Vagina (tissue), 2 donors: Measurements from ENCODE around the gene ABCA5. TPM values are rescaled to one million over a fixed set of nuclear protein-coding genes. Genes with fewer than 3 reads are reported as not detected.
"Not testable (repeated sequence)": the region's sequence is repeated elsewhere in the genome, so short reads cannot be mapped to it uniquely, and the experiment has no call there.

ENCODE experiments used
- DNase-seq, 2 donors: peaks; one replicate each; pipeline ENCODE4 v3.0.0-alpha.2; 2017; ENCODE audit errors: extremely low spot score in 2 of 2
- H3K27ac ChIP-seq: fragments of 200-600 bp; sonication (generic); one replicate; pipeline ENCODE4 v1.5.1; 2019
- H3K27me3 ChIP-seq: fragments of 200-600 bp; sonication (generic); one replicate; pipeline ENCODE4 v1.5.1; 2019
- H3K36me3 ChIP-seq, 2 donors: fragments of 200-600 bp; sonication (generic); one replicate each; pipeline ENCODE4 v1.5.1; 2017 to 2019
- H3K4me1 ChIP-seq: fragments of 200-600 bp; sonication (generic); one replicate; pipeline ENCODE4 v1.5.1; 2019
- H3K4me3 ChIP-seq, 2 donors: fragments of 200-600 bp; sonication (generic); 1 replicate in 1 of 2; 2 replicates in 1 of 2; pipeline ENCODE4 v1.5.1; 2016 to 2019
- H3K9me3 ChIP-seq: fragments of 200-600 bp; sonication (generic); one replicate; pipeline ENCODE4 v1.5.1; 2019
- CTCF ChIP-seq, 3 experiments: fragments of 450-650 bp in 2 of 3; fragments of 200-600 bp in 1 of 3; sonication (generic) in 1 of 3; IDR thresholded peaks; one replicate each; pipeline ENCODE4 v1.5.1; 2017 to 2019; ENCODE audit warnings: antibody characterized with exemption in 3 of 3, mild to moderate bottlenecking in 2 of 3, moderate library complexity in 2 of 3
- POLR2A ChIP-seq, 2 donors: fragments of 450-650 bp; IDR thresholded peaks; one replicate each; pipeline ENCODE4 v1.6.1; 2017; ENCODE audit warnings: antibody characterized with exemption in 2 of 2, mild to moderate bottlenecking in 2 of 2, moderate library complexity in 2 of 2
- POLR2AphosphoS5 ChIP-seq, 2 donors: sonication (generic); formaldehyde crosslinking; IDR thresholded peaks; one replicate each; pipeline ENCODE4 v1.9.0; 2017; ENCODE audit warnings: antibody characterized with exemption in 2 of 2, mild to moderate bottlenecking in 2 of 2, low read depth in 1 of 2; ENCODE audit not compliant: insufficient read depth in 1 of 2
- intact Hi-C: fragments of 100-400 bp; cut with DNase I; formaldehyde crosslinking; loops from one replicate; pipeline ENCODE4 v1.15.1; 2023
- total RNA-seq: library from RNA; depleted of rRNA; stranded (reverse); fragments of >200 nt; gene quantifications from one replicate; pipeline ENCODE4 v1.2.3, GENCODE V29; 2016

The ABCA5 gene
- total RNA-seq, 1 donor from 2014 or later: 50.6 TPM

DNA sequence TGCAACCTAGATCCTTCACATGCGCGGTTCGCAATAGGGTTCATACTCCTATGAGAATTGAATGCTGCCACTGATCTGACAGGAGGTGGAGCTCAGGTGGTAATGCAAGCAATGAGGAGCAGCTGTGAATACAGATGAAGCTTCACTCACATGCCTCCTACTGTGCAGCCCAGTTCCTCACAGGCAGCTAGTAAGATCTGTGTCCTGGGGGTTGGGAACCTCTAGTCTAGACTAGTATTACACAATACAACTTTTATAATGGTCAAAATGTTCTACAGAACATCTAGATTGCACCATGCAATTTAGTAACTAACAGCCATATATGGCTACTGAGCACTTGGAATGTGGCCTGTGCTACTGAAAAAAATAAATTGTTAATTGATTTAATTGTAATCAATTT lies 26.7 kb downstream of the ABCA5 start:
- intact Hi-C loops: no loop called here
- H3K36me3 ChIP-seq: peaks cover 0 to 18% of the 10 kb centered on the region in 2 donors

GRCh38 chr17:69298120-69298722 lies 28.7 kb downstream of the ABCA5 start:
- peaks cover 0 to 27% of the 10 kb centered on the region in 2 donors for H3K36me3 ChIP-seq
- H3K4me3 ChIP-seq, intact Hi-C loops, H3K27me3 ChIP-seq, H3K27ac ChIP-seq, DNase-seq, H3K4me1 ChIP-seq, H3K9me3 ChIP-seq: not testable (repeated sequence)

More for the DNA sequence above, 26.7 kb downstream of the ABCA5 start:
- Histone ChIP-seq H3K27ac (no peak overlapping the region), H3K4me1 (no peaks in the 10 kb centered on the region), H3K27me3 (no peaks in the 10 kb centered on the region), H3K4me3 (no peak overlapping the region), H3K9me3 (no peaks in the 10 kb centered on the region)
- TF ChIP-seq POLR2AphosphoS5 (IDR thresholded peaks at IDR 0.05; ENCODE audit: insufficient read depth in 1 of 2, low read depth in 1 of 2) (no peak), POLR2A (IDR thresholded peaks at IDR 0.05) (no peak), CTCF (IDR thresholded peaks at IDR 0.05) (no peak)
- no peak for DNase-seq

- TF ChIP-seq POLR2A (IDR thresholded peaks at IDR 0.05): no peak
- TF ChIP-seq CTCF (IDR thresholded peaks at IDR 0.05): no peak
- TF ChIP-seq POLR2AphosphoS5 (IDR thresholded peaks at IDR 0.05; ENCODE audit: insufficient read depth in 1 of 2, low read depth in 1 of 2): no peak
- intact Hi-C loops: no loop called here
- H3K9me3 ChIP-seq: no peaks in the 10 kb centered on the region
- peaks cover 0 to 23% of the 10 kb centered on the region in 2 donors for H3K36me3 ChIP-seq
- no peak overlapping the region for H3K4me3 ChIP-seq
- H3K4me1 ChIP-seq: no peaks in the 10 kb centered on the region
- no peaks in the 10 kb centered on the region for H3K27me3 ChIP-seq
- no peak for DNase-seq
- no peak overlapping the region for H3K27ac ChIP-seq
Measured at GRCh38 chr17:69287168-69287567, 39.8 kb downstream of the ABCA5 start.

- H3K36me3 ChIP-seq: peaks cover 0 to 23% of the 10 kb centered on the region in 2 donors
- no peaks in the 10 kb centered on the region for H3K27me3 ChIP-seq
- no peak for DNase-seq
- TF ChIP-seq CTCF (IDR thresholded peaks at IDR 0.05) (no peak), POLR2AphosphoS5 (IDR thresholded peaks at IDR 0.05; ENCODE audit: insufficient read depth in 1 of 2, low read depth in 1 of 2) (no peak), POLR2A (IDR thresholded peaks at IDR 0.05) (no peak)
- H3K4me1 ChIP-seq: no peaks in the 10 kb centered on the region
- no peak overlapping the region for H3K27ac ChIP-seq
- intact Hi-C loops: no loop called here
- H3K4me3 ChIP-seq: no peak overlapping the region
- no peaks in the 10 kb centered on the region for H3K9me3 ChIP-seq
Measured at GRCh38 chr17:69286257-69286656, 40.7 kb downstream of the ABCA5 start.

DNA sequence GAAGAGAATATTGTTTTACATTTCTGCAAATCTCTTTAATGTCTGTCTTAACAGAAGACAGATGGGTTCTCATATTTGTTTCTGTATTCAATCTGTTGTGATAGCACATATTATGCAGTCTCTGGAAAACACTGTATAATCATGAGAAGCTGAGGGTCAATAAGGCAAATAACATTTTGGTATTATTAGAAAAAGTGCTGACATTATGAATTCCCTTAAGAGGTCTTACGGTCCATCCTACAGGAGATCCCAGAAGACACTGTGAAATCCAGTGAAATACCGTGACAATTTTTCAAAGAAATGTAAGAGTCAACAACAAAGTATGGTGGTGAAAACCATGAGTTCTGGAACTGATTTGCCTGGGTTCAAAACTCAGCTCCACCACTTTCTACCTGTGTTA lies 42.3 kb downstream of the ABCA5 start:
- no peak for DNase-seq
- TF ChIP-seq CTCF (IDR thresholded peaks at IDR 0.05) (no peak), POLR2A (IDR thresholded peaks at IDR 0.05) (no peak), POLR2AphosphoS5 (IDR thresholded peaks at IDR 0.05; ENCODE audit: insufficient read depth in 1 of 2, low read depth in 1 of 2) (no peak)
- intact Hi-C loops: no loop called here
- Histone ChIP-seq H3K27me3 (no peaks in the 10 kb centered on the region), H3K36me3 (peaks cover 0 to 23% of the 10 kb centered on the region in 2 donors), H3K9me3 (no peaks in the 10 kb centered on the region), H3K4me3 (no peak overlapping the region), H3K27ac (no peak overlapping the region), H3K4me1 (no peaks in the 10 kb centered on the region)
